Measurements from ENCODE around the gene ZNF558.
"Not testable (repeated sequence)": the region's sequence is repeated elsewhere in the genome, so short reads cannot be mapped to it uniquely, and the experiment has no call there.

Gene ZNF558

DNA sequence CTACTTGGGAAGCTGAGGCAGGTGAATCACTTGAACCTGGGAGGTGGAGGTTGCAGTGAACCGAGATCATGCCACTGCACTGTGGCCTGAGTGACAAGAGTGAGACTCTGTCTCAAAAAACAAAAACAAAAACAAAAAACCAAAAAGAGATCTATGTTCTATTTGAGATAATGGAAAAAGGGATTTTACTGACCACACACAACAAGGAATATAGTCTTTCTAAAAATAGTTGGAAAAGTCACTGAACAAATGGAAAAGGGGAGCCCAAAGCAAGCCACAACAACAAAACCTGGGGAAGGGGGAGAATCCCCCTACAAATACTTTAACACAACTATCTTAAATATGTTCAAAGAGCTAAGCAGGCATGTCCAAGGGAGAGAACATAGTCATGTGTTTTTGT, 37.3 kb downstream of the ZNF558 start:
- no peak for DNase-seq

DNA sequence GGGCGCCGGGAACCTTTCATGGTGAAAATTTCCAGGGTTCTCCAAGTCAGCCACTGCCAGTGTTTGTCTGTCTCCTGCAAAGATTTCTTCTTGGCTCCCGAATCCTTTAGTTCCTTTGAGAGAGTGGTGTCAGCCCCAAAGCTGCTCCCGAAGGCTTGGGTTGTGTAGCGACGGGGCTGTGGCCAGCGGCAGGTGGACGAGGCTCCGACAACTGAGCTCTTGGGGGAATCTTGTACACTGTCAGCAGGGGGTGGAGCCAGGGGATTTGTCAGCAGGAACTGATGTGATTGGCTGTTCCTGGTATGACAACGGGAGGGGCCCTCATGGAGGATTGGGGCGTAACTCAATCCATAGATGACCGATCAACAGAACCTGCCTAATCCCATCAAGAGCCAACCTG, 58.5 kb downstream of the ZNF558 start:
- DNase-seq, result not testable (repeated sequence)

DNA sequence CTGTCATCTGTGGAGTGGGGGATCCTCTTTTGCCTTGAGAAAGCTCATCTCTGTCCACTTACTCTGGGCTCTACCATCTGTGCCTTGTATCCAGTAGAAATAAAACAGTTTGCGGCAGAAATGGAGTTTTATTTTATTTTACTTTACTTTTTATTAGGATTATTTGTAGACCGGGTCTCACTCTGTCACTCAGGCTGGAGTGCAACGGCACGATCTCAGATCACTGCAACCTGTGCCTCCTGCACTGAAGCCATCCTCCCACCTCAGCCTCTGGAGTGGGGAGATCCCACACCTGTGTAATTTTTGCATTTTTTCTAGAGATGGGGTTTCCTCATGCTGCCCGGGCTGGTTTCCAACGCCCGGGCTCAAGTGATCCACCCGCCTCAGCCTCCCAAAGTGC, 62.8 kb downstream of the ZNF558 start:
- DNase-seq, result not testable (repeated sequence)

DNA sequence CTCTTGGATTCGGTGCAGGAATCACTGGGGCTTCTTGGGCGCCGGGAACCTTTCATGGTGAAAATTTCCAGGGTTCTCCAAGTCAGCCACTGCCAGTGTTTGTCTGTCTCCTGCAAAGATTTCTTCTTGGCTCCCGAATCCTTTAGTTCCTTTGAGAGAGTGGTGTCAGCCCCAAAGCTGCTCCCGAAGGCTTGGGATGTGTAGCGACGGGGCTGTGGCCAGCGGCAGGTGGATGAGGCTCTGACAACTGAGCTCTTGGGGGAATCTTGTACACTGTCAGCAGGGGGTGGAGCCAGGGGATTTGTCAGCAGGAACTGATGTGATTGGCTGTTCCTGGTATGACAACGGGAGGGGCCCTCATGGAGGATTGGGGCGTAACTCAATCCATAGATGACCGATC, 64.8 kb downstream of the ZNF558 start:
- DNase-seq, result not testable (repeated sequence)
